ENCODE data around the gene KIF26B.

KIF26B gene

DNA sequence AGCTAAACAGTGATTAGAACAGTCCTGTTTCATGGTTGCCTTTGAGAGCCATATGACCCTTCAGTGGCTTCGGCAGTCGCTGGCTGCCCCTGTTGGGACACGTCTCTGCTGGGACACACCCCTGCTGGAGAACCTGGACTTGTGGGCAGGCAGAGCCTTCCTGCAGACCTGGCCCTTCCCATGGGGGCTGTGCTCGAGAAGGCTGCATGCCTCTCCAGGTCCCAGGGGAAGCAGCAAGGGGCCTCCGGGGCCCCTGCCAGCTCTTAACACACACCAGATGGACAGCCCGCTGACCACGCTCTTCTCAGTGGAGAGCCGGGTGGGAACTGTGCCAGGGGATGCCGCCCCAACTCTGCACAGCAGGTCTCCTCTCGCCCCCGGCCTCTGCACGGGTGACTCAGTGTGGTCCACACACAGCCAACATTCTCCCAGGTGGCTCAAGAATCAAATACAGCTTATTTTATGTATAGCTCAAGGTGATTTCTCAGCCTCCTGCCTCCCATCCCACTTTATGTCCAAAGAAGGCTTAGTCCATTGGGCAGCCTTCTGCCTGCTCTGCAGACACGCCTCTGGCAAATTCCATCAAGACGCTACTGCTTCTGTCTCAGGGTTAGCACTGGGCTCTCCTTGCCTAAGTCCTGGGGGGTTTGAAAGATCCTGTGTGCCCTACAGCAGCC lies 450.8 kb downstream of the KIF26B start:
- Histone ChIP-seq H3K27me3 (ENCODE audit: control insufficient read depth, insufficient read depth, low read length, poor library complexity, severe bottlenecking) (no peaks in the 10 kb centered on the region), H3K4me3 (ENCODE audit: insufficient read depth, low read depth, low read length) (no peak overlapping the region), H3K36me3 (ENCODE audit: control insufficient read depth, insufficient read depth, low read length) (no peaks in the 10 kb centered on the region), H3K9me3 (ENCODE audit: control insufficient read depth, low read length) (no peaks in the 10 kb centered on the region), H3K4me1 (ENCODE audit: control insufficient read depth, insufficient read depth, low read length) (peaks cover 7% of the 10 kb centered on the region), H3K27ac (ENCODE audit: insufficient read depth, low read depth, low read length, poor library complexity, severe bottlenecking) (no peak overlapping the region)
- WGBS, 2 experiments, result 87 to 89% methylated on average over 14 of the region's 14 CpGs

GRCh38 chr1:245606157-245606725 lies 451.5 kb downstream of the KIF26B start:
- Histone ChIP-seq H3K27me3 (ENCODE audit: control insufficient read depth, insufficient read depth, low read length, poor library complexity, severe bottlenecking) (no peaks in the 10 kb centered on the region), H3K9me3 (ENCODE audit: control insufficient read depth, low read length) (no peaks in the 10 kb centered on the region), H3K4me1 (ENCODE audit: control insufficient read depth, insufficient read depth, low read length) (peaks cover 7% of the 10 kb centered on the region), H3K4me3 (ENCODE audit: insufficient read depth, low read depth, low read length) (no peak overlapping the region), H3K36me3 (ENCODE audit: control insufficient read depth, insufficient read depth, low read length) (no peaks in the 10 kb centered on the region), H3K27ac (ENCODE audit: insufficient read depth, low read depth, low read length, poor library complexity, severe bottlenecking) (no peak overlapping the region)
- WGBS, 2 experiments, result 87% methylated on average over 15 to 16 of the region's 16 CpGs

DNA sequence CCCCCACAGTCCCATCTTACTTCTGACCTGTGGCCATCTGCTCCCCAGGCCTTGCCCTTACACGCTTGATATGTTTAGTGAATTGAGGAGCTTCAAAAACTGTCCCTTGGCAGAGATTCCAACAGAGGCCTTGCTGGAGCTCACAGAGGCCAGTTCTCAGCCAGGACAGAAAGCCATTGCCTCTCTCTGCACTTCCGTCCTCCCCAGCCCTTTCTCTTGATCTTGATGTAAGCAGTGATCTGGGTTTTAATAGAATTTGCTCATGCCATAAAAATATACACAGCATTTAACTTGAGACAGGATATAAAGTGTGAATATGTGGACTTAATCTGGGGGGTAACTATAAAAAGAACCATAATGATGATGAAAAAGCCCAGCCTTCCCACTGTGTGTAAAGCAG lies 453.5 kb downstream of the KIF26B start:
- 82 to 94% methylated on average over 1 to 2 of the region's 2 CpGs for WGBS, 2 experiments
- no peaks in the 10 kb centered on the region for H3K36me3 ChIP-seq (ENCODE audit: control insufficient read depth, insufficient read depth, low read length)
- H3K27ac ChIP-seq (ENCODE audit: insufficient read depth, low read depth, low read length, poor library complexity, severe bottlenecking), result no peak overlapping the region

DNA sequence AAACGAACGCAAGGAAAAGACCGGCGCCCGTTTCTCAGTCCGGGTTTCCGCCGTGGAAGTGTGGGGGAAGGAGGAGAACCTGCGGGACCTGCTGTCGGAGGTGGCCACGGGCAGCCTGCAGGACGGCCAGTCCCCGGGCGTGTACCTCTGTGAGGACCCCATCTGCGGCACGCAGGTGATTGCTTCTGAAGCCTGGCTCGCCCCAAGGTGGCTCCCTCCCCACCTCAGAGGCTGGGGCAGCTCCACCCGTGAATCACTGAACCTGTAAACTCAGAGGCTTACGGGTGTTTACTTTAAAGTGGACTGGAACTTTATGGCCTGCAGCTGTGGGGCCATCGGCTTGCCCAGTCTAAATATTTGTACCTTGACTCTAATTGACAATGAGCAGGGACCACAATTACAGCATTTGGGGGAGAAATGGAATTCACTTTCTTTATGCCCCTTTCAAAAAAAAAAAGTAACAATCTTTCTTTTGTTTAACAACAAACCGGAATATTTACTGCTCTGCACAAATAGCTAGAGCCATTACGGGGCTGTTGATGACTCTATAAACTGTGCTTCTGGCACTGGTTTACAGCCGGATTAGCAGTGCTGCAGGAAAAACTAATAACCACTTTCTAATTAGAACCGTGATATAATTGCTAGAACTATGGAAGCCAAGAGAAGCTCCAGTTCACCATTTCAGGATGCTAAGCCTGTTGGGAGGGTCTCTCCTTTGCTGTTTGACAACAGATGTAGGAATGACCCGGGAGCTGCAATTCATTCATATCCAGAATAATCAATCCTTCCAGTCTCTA lies 454.8 kb downstream of the KIF26B start:
- Histone ChIP-seq H3K9me3 (ENCODE audit: control insufficient read depth, low read length) (no peaks in the 10 kb centered on the region), H3K27me3 (ENCODE audit: control insufficient read depth, insufficient read depth, low read length, poor library complexity, severe bottlenecking) (no peaks in the 10 kb centered on the region), H3K36me3 (ENCODE audit: control insufficient read depth, insufficient read depth, low read length) (no peaks in the 10 kb centered on the region), H3K4me1 (ENCODE audit: control insufficient read depth, insufficient read depth, low read length) (peaks cover 7% of the 10 kb centered on the region), H3K27ac (ENCODE audit: insufficient read depth, low read depth, low read length, poor library complexity, severe bottlenecking) (no peak overlapping the region), H3K4me3 (ENCODE audit: insufficient read depth, low read depth, low read length) (no peak overlapping the region)
- WGBS, 2 experiments, result 90 to 94% methylated on average over 25 of the region's 25 CpGs

More for the DNA sequence above, 453.5 kb downstream of the KIF26B start:
- H3K4me1 ChIP-seq (ENCODE audit: control insufficient read depth, insufficient read depth, low read length), result peaks cover 7% of the 10 kb centered on the region
- H3K27me3 ChIP-seq (ENCODE audit: control insufficient read depth, insufficient read depth, low read length, poor library complexity, severe bottlenecking), result no peaks in the 10 kb centered on the region
- H3K9me3 ChIP-seq (ENCODE audit: control insufficient read depth, low read length), result no peaks in the 10 kb centered on the region
- H3K4me3 ChIP-seq (ENCODE audit: insufficient read depth, low read depth, low read length), result no peak overlapping the region

DNA sequence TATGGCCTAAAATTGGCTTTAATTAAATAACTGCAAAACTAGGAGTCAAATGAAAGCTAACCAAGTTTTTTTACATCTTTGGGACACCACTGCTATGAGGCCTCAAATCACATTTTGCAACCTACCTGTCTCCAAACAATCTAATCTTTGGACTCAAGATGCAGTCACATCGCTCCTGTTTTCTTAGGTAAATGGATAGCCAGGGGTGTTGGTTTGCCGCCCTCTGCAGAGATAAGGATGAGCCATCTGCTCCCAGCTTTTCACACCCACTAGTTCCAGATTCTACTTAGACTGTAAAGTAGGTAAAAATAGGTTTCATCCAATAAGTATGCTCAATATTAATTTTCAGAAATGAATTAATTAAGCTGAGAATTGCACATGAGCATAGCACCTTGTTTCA lies 456.5 kb downstream of the KIF26B start:
- Histone ChIP-seq H3K27me3 (ENCODE audit: control insufficient read depth, insufficient read depth, low read length, poor library complexity, severe bottlenecking) (no peaks in the 10 kb centered on the region), H3K4me1 (ENCODE audit: control insufficient read depth, insufficient read depth, low read length) (peaks cover under 1% of the 10 kb centered on the region), H3K9me3 (ENCODE audit: control insufficient read depth, low read length) (no peaks in the 10 kb centered on the region), H3K36me3 (ENCODE audit: control insufficient read depth, insufficient read depth, low read length) (no peaks in the 10 kb centered on the region), H3K4me3 (ENCODE audit: insufficient read depth, low read depth, low read length) (no peak overlapping the region), H3K27ac (ENCODE audit: insufficient read depth, low read depth, low read length, poor library complexity, severe bottlenecking) (no peak overlapping the region)
- WGBS, 2 experiments, result 100% methylated on average over 1 of the region's 2 CpGs

GRCh38 chr1:245614476-245614875 lies 459.7 kb downstream of the KIF26B start:
- H3K36me3 ChIP-seq (ENCODE audit: control insufficient read depth, insufficient read depth, low read length), result no peaks in the 10 kb centered on the region
- no peaks in the 10 kb centered on the region for H3K9me3 ChIP-seq (ENCODE audit: control insufficient read depth, low read length)
- H3K4me1 ChIP-seq (ENCODE audit: control insufficient read depth, insufficient read depth, low read length), result no peaks in the 10 kb centered on the region
- no peaks in the 10 kb centered on the region for H3K27me3 ChIP-seq (ENCODE audit: control insufficient read depth, insufficient read depth, low read length, poor library complexity, severe bottlenecking)
- H3K4me3 ChIP-seq (ENCODE audit: insufficient read depth, low read depth, low read length), result no peak overlapping the region
- H3K27ac ChIP-seq (ENCODE audit: insufficient read depth, low read depth, low read length, poor library complexity, severe bottlenecking), result no peak overlapping the region
- 95 to 96% methylated on average over 13 of the region's 13 CpGs for WGBS, 2 experiments

- no peak overlapping the region for H3K4me3 ChIP-seq (ENCODE audit: insufficient read depth, low read depth, low read length)
- no peaks in the 10 kb centered on the region for H3K9me3 ChIP-seq (ENCODE audit: control insufficient read depth, low read length)
- 88 to 98% methylated on average over 4 of the region's 4 CpGs for WGBS, 2 experiments
- H3K27ac ChIP-seq (ENCODE audit: insufficient read depth, low read depth, low read length, poor library complexity, severe bottlenecking), result no peak overlapping the region
- H3K27me3 ChIP-seq (ENCODE audit: control insufficient read depth, insufficient read depth, low read length, poor library complexity, severe bottlenecking), result no peaks in the 10 kb centered on the region
- H3K36me3 ChIP-seq (ENCODE audit: control insufficient read depth, insufficient read depth, low read length), result no peaks in the 10 kb centered on the region
- H3K4me1 ChIP-seq (ENCODE audit: control insufficient read depth, insufficient read depth, low read length), result no peaks in the 10 kb centered on the region
Measured at GRCh38 chr1:245615001-245615400, 460.2 kb downstream of the KIF26B start.

DNA sequence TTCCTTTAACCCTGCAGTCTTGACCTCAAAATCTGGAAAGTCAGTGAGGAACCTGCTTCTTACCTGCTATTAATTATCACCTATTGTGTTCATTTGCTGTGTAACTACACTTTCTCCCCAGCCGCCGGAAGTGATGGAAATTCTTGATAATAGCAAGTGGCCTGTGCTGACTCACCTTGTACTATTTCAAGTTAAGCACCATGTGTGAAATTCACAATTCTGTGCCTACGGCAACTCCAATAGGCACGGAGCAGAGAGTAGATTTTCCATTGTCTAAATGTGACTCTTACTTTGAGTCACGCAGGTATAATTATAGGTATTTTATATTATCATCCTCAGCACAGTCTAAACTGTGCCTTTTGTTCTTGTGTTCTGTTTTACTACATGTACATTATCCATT lies 466.8 kb downstream of the KIF26B start:
- no peaks in the 10 kb centered on the region for H3K36me3 ChIP-seq (ENCODE audit: control insufficient read depth, insufficient read depth, low read length)
- H3K27ac ChIP-seq (ENCODE audit: insufficient read depth, low read depth, low read length, poor library complexity, severe bottlenecking), result no peak overlapping the region
- H3K27me3 ChIP-seq (ENCODE audit: control insufficient read depth, insufficient read depth, low read length, poor library complexity, severe bottlenecking), result no peaks in the 10 kb centered on the region
- H3K4me3 ChIP-seq (ENCODE audit: insufficient read depth, low read depth, low read length), result no peak overlapping the region
- H3K4me1 ChIP-seq (ENCODE audit: control insufficient read depth, insufficient read depth, low read length), result no peaks in the 10 kb centered on the region
- H3K9me3 ChIP-seq (ENCODE audit: control insufficient read depth, low read length), result no peaks in the 10 kb centered on the region
- WGBS, 2 experiments, result 95 to 100% methylated on average over 4 of the region's 5 CpGs

DNA sequence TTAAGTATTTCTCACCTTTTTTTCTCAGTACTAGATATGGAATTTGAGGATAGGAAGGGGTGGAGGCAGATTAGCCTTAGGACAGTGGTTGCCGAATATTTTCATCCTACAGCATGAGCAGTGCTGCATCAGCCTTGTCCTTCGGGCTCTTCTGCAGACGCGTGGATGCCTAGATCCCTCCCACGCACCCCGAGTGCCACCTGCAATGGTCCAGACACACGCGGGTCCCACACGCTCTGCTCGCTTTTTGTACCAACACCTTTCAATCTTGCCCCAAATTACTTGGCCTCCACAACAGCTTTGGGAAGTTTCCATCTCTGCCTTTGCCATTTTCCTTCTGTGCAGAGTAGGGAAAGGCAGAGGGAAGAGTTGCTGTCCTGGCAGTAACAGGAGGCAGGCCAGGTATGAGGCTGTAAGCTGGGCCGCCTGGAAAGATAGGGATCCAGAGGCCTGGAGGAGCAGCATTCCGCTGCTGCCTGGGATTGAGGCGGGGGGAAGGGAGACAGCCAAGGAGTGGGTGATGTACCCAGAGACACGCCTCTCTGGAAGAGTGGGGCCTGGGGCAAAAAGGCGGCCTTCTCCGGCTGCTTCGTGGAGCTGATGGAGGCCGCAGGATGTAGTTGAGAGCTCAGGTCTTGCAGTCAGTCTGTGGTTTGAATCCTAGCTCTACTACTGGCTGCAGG lies 467.7 kb downstream of the KIF26B start:
- Histone ChIP-seq H3K27me3 (ENCODE audit: control insufficient read depth, insufficient read depth, low read length, poor library complexity, severe bottlenecking) (no peaks in the 10 kb centered on the region), H3K4me3 (ENCODE audit: insufficient read depth, low read depth, low read length) (no peak overlapping the region), H3K4me1 (ENCODE audit: control insufficient read depth, insufficient read depth, low read length) (no peaks in the 10 kb centered on the region), H3K9me3 (ENCODE audit: control insufficient read depth, low read length) (no peaks in the 10 kb centered on the region), H3K36me3 (ENCODE audit: control insufficient read depth, insufficient read depth, low read length) (no peaks in the 10 kb centered on the region), H3K27ac (ENCODE audit: insufficient read depth, low read depth, low read length, poor library complexity, severe bottlenecking) (no peak overlapping the region)
- WGBS, 2 experiments, result 81 to 86% methylated on average over 18 of the region's 18 CpGs

GRCh38 chr1:245641384-245641783 lies 486.6 kb downstream of the KIF26B start:
- 83 to 100% methylated on average over 1 of the region's 1 CpG for WGBS, 2 experiments
- Histone ChIP-seq H3K27ac (ENCODE audit: insufficient read depth, low read depth, low read length, poor library complexity, severe bottlenecking) (no peak overlapping the region), H3K4me1 (ENCODE audit: control insufficient read depth, insufficient read depth, low read length) (no peaks in the 10 kb centered on the region), H3K27me3 (ENCODE audit: control insufficient read depth, insufficient read depth, low read length, poor library complexity, severe bottlenecking) (no peaks in the 10 kb centered on the region), H3K4me3 (ENCODE audit: insufficient read depth, low read depth, low read length) (no peak overlapping the region), H3K9me3 (ENCODE audit: control insufficient read depth, low read length) (no peaks in the 10 kb centered on the region), H3K36me3 (ENCODE audit: control insufficient read depth, insufficient read depth, low read length) (no peaks in the 10 kb centered on the region)
